K562 (cell line): ENCODE measurements around the gene ARHGAP26. TPM values are rescaled to one million over a fixed set of nuclear protein-coding genes. Genes with fewer than 3 reads are reported as not detected.

Experiments used
- ATAC-seq: fragments of 200-7000 bp; cut with Tn5 transposase; 3 replicates; pipeline ENCODE4 v1.9.1; 2020; ENCODE audit warnings: moderate library complexity
- BruUV-seq: library from RNA; stranded (reverse); fragments of 400-500 nt; replicated peaks from 2 replicates; lab custom pipeline; 2021; lab: Mats Ljungman, UMichigan
- CTCF ChIA-PET: fragments of 300-600 bp; formaldehyde crosslinking; extraction: SDS; loops from one replicate; lab custom pipeline; 2021; ENCODE audit warnings: low intra/inter-chr PET ratio; lab: Yijun Ruan, JAX
- POLR2A ChIA-PET: fragments of 300-600, 350-650 bp; sonication (Branson Sonifier 250); formaldehyde crosslinking; extraction: SDS; loops from one replicate; lab custom pipeline; 2021; ENCODE audit warnings: antibody characterized with exemption, inconsistent platforms; lab: Yijun Ruan, JAX
- DNase-seq, 4 experiments: peaks; one replicate each; pipeline versions ENCODE4 v3.0.0 to v3.0.0-alpha.2; 2011 to 2018; ENCODE audit warnings: low spot score in 3 of 4, mixed read lengths in 3 of 4; ENCODE audit errors: extremely low read depth in 1 of 4
- FAIRE-seq: peaks from 2 replicates; lab custom pipeline; 2011; peaks lifted over from hg19 to GRCh38; lab: Jason Lieb, UNC
- H2AFZ ChIP-seq: 2 replicates; pipeline ENCODE4 v1.6.0; 2011; ENCODE audit warnings: low read depth, low read length, control low read depth, inconsistent platforms
- H3K27ac ChIP-seq: fragments of 200-600 bp; 3 replicates; pipeline ENCODE4 v1.8.0; 2011; ENCODE audit warnings: low read depth, mild to moderate bottlenecking, control low read depth, inconsistent platforms, low read length, moderate library complexity, mixed read lengths; ENCODE audit errors: extremely low read depth
- H3K27me3 ChIP-seq, 2 experiments: fragments of 300-600 bp in 1 of 2; 2 replicates in 1 of 2; 3 replicates in 1 of 2; pipeline versions ENCODE4 v1.6.0 to v1.8.0; 2011; ENCODE audit warnings: inconsistent platforms in 2 of 2, low read length in 2 of 2, mild to moderate bottlenecking in 1 of 2, mixed read lengths in 1 of 2, moderate library complexity in 1 of 2; ENCODE audit not compliant: control insufficient read depth in 2 of 2, insufficient read depth in 2 of 2
- H3K36me3 ChIP-seq: fragments of 300-600 bp; 3 replicates; pipeline ENCODE4 v1.8.0; 2011; ENCODE audit warnings: mild to moderate bottlenecking, low read length, inconsistent platforms; ENCODE audit not compliant: control insufficient read depth, insufficient read depth
- H3K4me1 ChIP-seq, 2 experiments: fragments of 200-600 bp in 1 of 2; replicated peaks in 1 of 2; 2 replicates in 1 of 2; 3 replicates in 1 of 2; pipeline versions ENCODE4 v1.5.1 to v1.8.0; 2011; ENCODE audit warnings: inconsistent platforms in 2 of 2, low read length in 2 of 2, mild to moderate bottlenecking in 1 of 2, mixed read lengths in 1 of 2, moderate library complexity in 1 of 2; ENCODE audit not compliant: control insufficient read depth in 2 of 2, insufficient read depth in 2 of 2
- H3K4me2 ChIP-seq: 2 replicates; pipeline ENCODE4 v1.6.1; 2011; ENCODE audit warnings: low read length, control low read depth, inconsistent platforms, mixed read lengths; ENCODE audit not compliant: insufficient read depth
- H3K4me3 ChIP-seq: fragments of 200-600 bp; sonication (generic), shearing (Covaris generic); 2 replicates; pipeline ENCODE4 v1.5.1; 2016; ENCODE audit warnings: control low read depth, inconsistent platforms
- H3K79me2 ChIP-seq: fragments of 200-600 bp; 3 replicates; pipeline ENCODE4 v1.8.0; 2011; ENCODE audit warnings: low read length, inconsistent platforms; ENCODE audit not compliant: control insufficient read depth, insufficient read depth
- H3K9ac ChIP-seq, 2 experiments: 2 replicates each; pipeline versions ENCODE4 v1.6.0 to v1.6.1; 2011; ENCODE audit warnings: low read depth in 2 of 2, low read length in 2 of 2, control low read depth in 1 of 2, inconsistent platforms in 1 of 2, mild to moderate bottlenecking in 1 of 2, mixed read lengths in 1 of 2; ENCODE audit not compliant: insufficient read depth in 1 of 2
- H3K9me1 ChIP-seq: one replicate; pipeline ENCODE4 v1.6.0; 2011; ENCODE audit warnings: inconsistent platforms, mild to moderate bottlenecking, low read length, moderate library complexity; ENCODE audit not compliant: control insufficient read depth, insufficient read depth
- H3K9me3 ChIP-seq: replicated peaks from 2 replicates; pipeline ENCODE4 v1.5.1; 2011; ENCODE audit warnings: low read depth, low read length, inconsistent platforms; ENCODE audit not compliant: control insufficient read depth, insufficient read depth
- H4K20me1 ChIP-seq: replicated peaks from 2 replicates; pipeline ENCODE4 v1.6.1; 2011; ENCODE audit warnings: low read length, inconsistent platforms, mixed read lengths; ENCODE audit not compliant: control insufficient read depth, insufficient read depth
- ERF ChIP-seq: fragments of 450-650 bp; formaldehyde crosslinking; IDR thresholded peaks from 2 replicates; pipeline ENCODE4 v1.4.0; 2020; ENCODE audit warnings: mild to moderate bottlenecking, mixed read lengths
- GTF2A2 ChIP-seq: IDR thresholded peaks from 2 replicates; pipeline ENCODE4 v1.6.1; 2016; ENCODE audit warnings: mild to moderate bottlenecking, missing genetic modification characterization, missing compliant biosample characterization
- HDGF ChIP-seq: fragments of 450-650 bp; IDR thresholded peaks from 2 replicates; pipeline ENCODE4 v1.6.1; 2016
- HNRNPK ChIP-seq: fragments of 200-400 bp; formaldehyde crosslinking; IDR thresholded peaks from one replicate; pipeline ENCODE4 v1.6.1; 2018; ENCODE audit warnings: mild to moderate bottlenecking, low read depth, low read length; ENCODE audit not compliant: poor library complexity, severe bottlenecking
- POLR2A ChIP-seq: fragments of 450-650 bp; conservative IDR thresholded peaks from 2 replicates; pipeline ENCODE4 v1.6.1; 2016
- RAD21 ChIP-seq, 2 experiments: fragments of 250-450 bp in 1 of 2; fragments of 450-650 bp in 1 of 2; sonication (Bioruptor Pico) in 1 of 2; formaldehyde crosslinking in 1 of 2; IDR thresholded peaks in 1 of 2; conservative IDR thresholded peaks in 1 of 2; 2 replicates each; pipeline versions ENCODE4 v1.4.0 to v1.8.0; 2020 to 2022; ENCODE audit warnings: mild to moderate bottlenecking in 2 of 2, moderate library complexity in 1 of 2
- SMAD3 ChIP-seq: fragments of 450-650 bp; formaldehyde crosslinking; conservative IDR thresholded peaks from 2 replicates; pipeline ENCODE4 v1.4.0; 2020; ENCODE audit warnings: mild to moderate bottlenecking
- TAF1 ChIP-seq: IDR thresholded peaks from 2 replicates; pipeline ENCODE4 v1.6.1; 2011; ENCODE audit warnings: mild to moderate bottlenecking, low read length, moderate library complexity; ENCODE audit not compliant: insufficient read depth, control insufficient read depth, severe bottlenecking; ENCODE audit errors: extremely low read depth
- ZNF165 ChIP-seq: fragments of 250-450 bp; sonication (Bioruptor Pico); IDR thresholded peaks from 2 replicates; pipeline ENCODE4 v1.4.0; 2020; ENCODE audit warnings: borderline replicate concordance
- ZNF586 ChIP-seq: fragments of 450-650 bp; formaldehyde crosslinking; conservative IDR thresholded peaks from 2 replicates; pipeline ENCODE4 v1.4.0; 2020; ENCODE audit warnings: mild to moderate bottlenecking, moderate library complexity
- WGBS: fragments of 100-300 bp; shearing (Covaris generic); methylation state at CpG from one replicate; pipeline ENCODE4 v1.1.6; 2016; ENCODE audit warnings: low coverage, mixed read lengths; ENCODE audit not compliant: insufficient coverage; ENCODE audit errors: missing lambda C conversion rate; 5-methylcytosine and 5-hydroxymethylcytosine counted together
- in situ Hi-C: fragments of 300-500 bp; cut with MboI; formaldehyde crosslinking; loops from 4 replicates; pipeline ENCODE4 v1.15.0; 2018; ENCODE audit warnings: inconsistent platforms, mixed read lengths
- intact Hi-C: fragments of 100-400 bp; cut with micrococcal nuclease; formaldehyde crosslinking; loops from 2 replicates; pipeline ENCODE4 v1.14.2; 2022
- polyA plus RNA-seq, 8 experiments: library from polyadenylated mRNA; depleted of rRNA in 4 of 8; stranded (reverse) in 5 of 8; unstranded in 3 of 8; fragments of >200 nt; fragmentation: Nextera tagmentation in 2 of 8; fragmentation: Illumina TruSeq in 1 of 8; extraction: Ambion mirVana in 2 of 8; extraction: Trizol in 1 of 8; gene quantifications; 2 replicates each; pipeline versions ENCODE4 v1.2.1 to v1.2.3, GENCODE V29; 2011 to 2014; ENCODE audit warnings: inconsistent platforms in 1 of 8, missing spikeins in 1 of 8
- total RNA-seq, 7 experiments: library from RNA; depleted of rRNA in 6 of 7; stranded (reverse); fragments of >200 nt in 6 of 7; fragmentation: Illumina TruSeq in 2 of 7; extraction: Trizol in 2 of 7; gene quantifications; 2 replicates each; pipeline versions ENCODE4 v1.2.1 to v1.2.3, GENCODE V29; 2011 to 2021; ENCODE audit warnings: low replicate concordance in 1 of 7
- TF ChIP-seq, protein P1 (sequence below): IDR thresholded peaks from 2 replicates; pipeline ENCODE4 v1.6.1; 2012; ENCODE audit warnings: low read depth, low read length, improper control_type of control experiment, borderline replicate concordance
- TF ChIP-seq, protein P2 (sequence below): fragments of 450-650 bp; formaldehyde crosslinking; IDR thresholded peaks from 2 replicates; pipeline ENCODE4 v1.4.0; 2020; ENCODE audit warnings: mild to moderate bottlenecking, moderate library complexity
- TF ChIP-seq, protein P3 (sequence below): fragments of 450-650 bp; formaldehyde crosslinking; IDR thresholded peaks from 2 replicates; pipeline ENCODE4 v1.4.0; 2020; ENCODE audit warnings: mild to moderate bottlenecking, moderate library complexity
- TF ChIP-seq, protein P4 (sequence below): fragments of 250-450 bp; sonication (Bioruptor Pico); IDR thresholded peaks from 2 replicates; pipeline ENCODE4 v1.8.0; 2022; ENCODE audit warnings: moderate library complexity, mild to moderate bottlenecking, inconsistent platforms

ARHGAP26 gene
- total and polyA plus RNA-seq, 9 of the 15 experiments (the other 6 are each of a cell fraction or from before 2014, with no cell fraction given): 0.13 to 1.1 (median 0.55) TPM

DNA sequence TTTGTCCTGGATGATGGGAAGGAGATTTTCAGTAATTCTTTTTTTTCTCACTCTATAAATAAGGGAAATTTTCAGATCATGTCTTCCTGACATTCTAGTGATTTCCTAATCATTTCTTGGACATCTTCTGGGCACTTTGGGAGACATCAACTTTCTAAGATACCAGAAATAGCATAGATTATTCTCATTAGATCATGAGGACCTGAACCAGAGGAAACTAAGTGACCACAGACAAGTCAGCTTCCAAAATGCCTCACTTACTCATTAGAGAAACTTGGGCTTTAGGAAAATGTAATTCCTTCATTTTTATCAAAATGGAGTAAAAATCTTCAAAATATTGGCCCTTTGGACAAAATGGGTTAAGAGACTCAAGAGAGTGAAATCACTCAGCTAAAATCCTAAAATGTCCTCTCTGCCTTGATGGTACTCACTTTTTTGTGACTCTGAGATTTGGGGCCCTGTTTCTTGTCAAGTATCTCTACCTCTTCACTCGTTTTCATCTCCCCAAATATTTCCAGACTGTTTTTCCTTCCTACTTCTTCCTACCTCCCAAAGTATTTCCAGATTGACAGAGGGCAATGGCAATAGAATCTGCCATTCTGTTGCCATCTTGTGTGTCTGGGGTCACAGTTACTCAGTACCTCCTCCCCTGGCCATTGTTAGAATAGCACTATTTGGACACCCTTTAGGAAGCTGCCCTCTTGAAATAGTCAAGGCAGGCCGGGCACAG, 438.8 kb downstream of the ARHGAP26 start:
- H3K4me3 ChIP-seq: no peak overlapping the region
- ATAC-seq (peak; percentile 62), FAIRE-seq (peak; percentile 42), DNase-seq (peak; percentile 49 to 69 (median 56))
- H3K9ac ChIP-seq: peak overlapping the region; percentile 72 to 80; a peak in 2 of 4 replicates
- ChIA-PET CTCF (no interaction called here), POLR2A (interaction anchor here (0.6 to 1.5 kb wide), 6 partner anchors 8 to 640 kb away, joined by 3 to 7 read pairs (median 4); partner anchors contain the start of gene NR3C1)
- in situ Hi-C loops (no loop called here), intact Hi-C loops (loop anchor here (10.0 kb wide), 1 partner anchor 616 kb away; no protein-coding TSS in a partner anchor)
- H3K79me2 ChIP-seq: no peaks in the 10 kb centered on the region
- H3K9me3 ChIP-seq: no peaks in the 10 kb centered on the region
- peak overlapping the region; percentile 89 for H2AFZ ChIP-seq
- no TSS peak for BruUV-seq
- H4K20me1 ChIP-seq: no peaks in the 10 kb centered on the region
- H3K4me1 ChIP-seq: peaks cover 44 to 66% of the 10 kb centered on the region in 2 experiments
- H3K4me2 ChIP-seq: peak overlapping the region; percentile 41; the same call in 1 of the 2 replicates
- H3K27ac ChIP-seq: peak overlapping the region; percentile 79
- H3K9me1 ChIP-seq: no peaks in the 10 kb centered on the region
- no peaks in the 10 kb centered on the region for H3K27me3 ChIP-seq
- WGBS: 32% methylated on average over 2 of the region's 2 CpGs
- no peaks in the 10 kb centered on the region for H3K36me3 ChIP-seq
- TF ChIP-seq RAD21 (CRISPR knock-in tag; conservative IDR thresholded peaks at IDR 0.05 in 1 of 2, IDR thresholded peaks at IDR 0.05 in 1 of 2): peak; percentile 41 to 42; a peak in 3 of 4 replicates
- peak; percentile 79; the same call in 1 of the 2 replicates for TF ChIP-seq ERF (CRISPR knock-in tag)
- TF ChIP-seq, protein P1, sequence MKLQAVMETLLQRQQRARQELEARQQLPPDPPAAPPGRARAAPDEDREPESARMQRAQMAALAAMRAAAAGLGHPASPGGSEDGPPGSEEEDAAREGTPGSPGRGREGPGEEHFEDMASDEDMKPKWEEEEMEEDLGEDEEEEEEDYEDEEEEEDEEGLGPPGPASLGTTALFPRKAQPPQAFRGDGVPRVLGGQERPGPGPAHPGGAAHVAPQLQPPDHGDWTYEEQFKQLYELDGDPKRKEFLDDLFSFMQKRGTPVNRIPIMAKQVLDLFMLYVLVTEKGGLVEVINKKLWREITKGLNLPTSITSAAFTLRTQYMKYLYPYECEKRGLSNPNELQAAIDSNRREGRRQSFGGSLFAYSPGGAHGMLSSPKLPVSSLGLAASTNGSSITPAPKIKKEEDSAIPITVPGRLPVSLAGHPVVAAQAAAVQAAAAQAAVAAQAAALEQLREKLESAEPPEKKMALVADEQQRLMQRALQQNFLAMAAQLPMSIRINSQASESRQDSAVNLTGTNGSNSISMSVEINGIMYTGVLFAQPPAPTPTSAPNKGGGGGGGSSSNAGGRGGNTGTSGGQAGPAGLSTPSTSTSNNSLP: no peak
- no peak for TF ChIP-seq HNRNPK
- TF ChIP-seq POLR2A: no peak
- 0 out of 2 replicates have a peak, but pooled peaks have one; percentile 35 for TF ChIP-seq GTF2A2 (tag)
- TF ChIP-seq ZNF586: 0 out of 2 replicates have a peak, but pooled peaks have one; percentile 21
- TF ChIP-seq, protein P2, sequence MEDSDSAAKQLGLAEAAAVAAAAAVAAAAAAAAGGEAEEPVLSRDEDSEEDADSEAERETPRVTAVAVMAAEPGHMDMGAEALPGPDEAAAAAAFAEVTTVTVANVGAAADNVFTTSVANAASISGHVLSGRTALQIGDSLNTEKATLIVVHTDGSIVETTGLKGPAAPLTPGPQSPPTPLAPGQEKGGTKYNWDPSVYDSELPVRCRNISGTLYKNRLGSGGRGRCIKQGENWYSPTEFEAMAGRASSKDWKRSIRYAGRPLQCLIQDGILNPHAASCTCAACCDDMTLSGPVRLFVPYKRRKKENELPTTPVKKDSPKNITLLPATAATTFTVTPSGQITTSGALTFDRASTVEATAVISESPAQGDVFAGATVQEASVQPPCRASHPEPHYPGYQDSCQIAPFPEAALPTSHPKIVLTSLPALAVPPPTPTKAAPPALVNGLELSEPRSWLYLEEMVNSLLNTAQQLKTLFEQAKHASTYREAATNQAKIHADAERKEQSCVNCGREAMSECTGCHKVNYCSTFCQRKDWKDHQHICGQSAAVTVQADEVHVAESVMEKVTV (CRISPR knock-in tag): 0 out of 2 replicates have a peak, but pooled peaks have one; percentile 17
- TF ChIP-seq, protein P3, sequence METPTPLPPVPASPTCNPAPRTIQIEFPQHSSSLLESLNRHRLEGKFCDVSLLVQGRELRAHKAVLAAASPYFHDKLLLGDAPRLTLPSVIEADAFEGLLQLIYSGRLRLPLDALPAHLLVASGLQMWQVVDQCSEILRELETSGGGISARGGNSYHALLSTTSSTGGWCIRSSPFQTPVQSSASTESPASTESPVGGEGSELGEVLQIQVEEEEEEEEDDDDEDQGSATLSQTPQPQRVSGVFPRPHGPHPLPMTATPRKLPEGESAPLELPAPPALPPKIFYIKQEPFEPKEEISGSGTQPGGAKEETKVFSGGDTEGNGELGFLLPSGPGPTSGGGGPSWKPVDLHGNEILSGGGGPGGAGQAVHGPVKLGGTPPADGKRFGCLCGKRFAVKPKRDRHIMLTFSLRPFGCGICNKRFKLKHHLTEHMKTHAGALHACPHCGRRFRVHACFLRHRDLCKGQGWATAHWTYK (CRISPR knock-in tag): 0 out of 2 replicates have a peak, but pooled peaks have one; percentile 69
- 0 out of 2 replicates have a peak, but pooled peaks have one; percentile 55 for TF ChIP-seq ZNF165 (CRISPR knock-in tag)
- TF ChIP-seq SMAD3 (CRISPR knock-in tag): 0 out of 2 replicates have a peak, but pooled peaks have one; percentile 18
- TF ChIP-seq TAF1: no peak
- TF ChIP-seq, protein P4, sequence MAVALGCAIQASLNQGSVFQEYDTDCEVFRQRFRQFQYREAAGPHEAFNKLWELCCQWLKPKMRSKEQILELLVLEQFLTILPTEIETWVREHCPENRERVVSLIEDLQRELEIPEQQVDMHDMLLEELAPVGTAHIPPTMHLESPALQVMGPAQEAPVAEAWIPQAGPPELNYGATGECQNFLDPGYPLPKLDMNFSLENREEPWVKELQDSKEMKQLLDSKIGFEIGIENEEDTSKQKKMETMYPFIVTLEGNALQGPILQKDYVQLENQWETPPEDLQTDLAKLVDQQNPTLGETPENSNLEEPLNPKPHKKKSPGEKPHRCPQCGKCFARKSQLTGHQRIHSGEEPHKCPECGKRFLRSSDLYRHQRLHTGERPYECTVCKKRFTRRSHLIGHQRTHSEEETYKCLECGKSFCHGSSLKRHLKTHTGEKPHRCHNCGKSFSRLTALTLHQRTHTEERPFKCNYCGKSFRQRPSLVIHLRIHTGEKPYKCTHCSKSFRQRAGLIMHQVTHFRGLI (CRISPR knock-in tag): no peak
- TF ChIP-seq HDGF: 0 out of 2 replicates have a peak, but pooled peaks have one; percentile 7
